ENCODE measurements around the gene EHHADH. TPM values are rescaled to one million over a fixed set of nuclear protein-coding genes. Genes with fewer than 3 reads are reported as not detected.
A peak's percentile ranks its signal among the peaks of the same experiment; 100 is the strongest.
"Not testable (repeated sequence)": the region's sequence is repeated elsewhere in the genome, so short reads cannot be mapped to it uniquely, and the experiment has no call there.

Gene EHHADH
- total RNA-seq = 2.9 and 6.5 TPM in 2 replicates

DNA sequence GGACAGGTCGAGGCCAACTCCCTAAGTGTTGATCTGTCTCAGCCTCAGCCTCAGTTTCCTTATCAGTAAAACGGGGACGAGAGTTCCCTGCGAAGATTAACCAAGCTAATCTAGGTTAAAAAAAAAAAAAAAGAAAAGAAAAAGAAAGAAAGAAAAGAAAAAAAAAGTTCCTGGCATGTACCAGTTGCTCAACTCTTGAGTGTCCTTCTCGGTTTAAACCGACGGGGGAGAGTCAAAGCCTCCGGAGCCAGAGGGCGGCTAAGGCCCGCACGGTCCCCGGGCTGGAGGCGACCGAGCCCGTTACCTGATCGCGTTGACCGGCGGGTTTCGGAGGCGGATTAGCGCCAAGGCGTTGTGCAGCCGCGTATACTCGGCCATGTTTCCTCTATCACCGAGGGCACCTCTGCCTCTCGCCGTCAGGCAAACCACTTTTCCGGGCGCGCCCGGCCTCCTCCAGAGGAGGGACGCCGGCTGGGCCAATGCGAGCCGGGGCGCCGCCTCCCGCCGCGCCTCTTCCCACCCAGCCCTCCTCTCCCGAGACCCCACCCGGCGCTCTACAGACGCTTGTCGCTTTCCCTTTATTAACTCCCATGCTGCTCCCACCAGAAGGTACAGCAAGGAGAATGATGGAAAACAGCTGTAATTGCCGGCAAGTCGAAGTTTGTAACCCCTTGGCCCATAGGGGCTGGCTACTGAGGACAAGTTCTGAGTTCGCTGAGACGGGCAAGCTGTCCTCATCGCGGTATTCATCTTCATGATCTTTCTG, at the start of gene EHHADH:
Gene EHHADH, minus strand, starts transcription at position 405 of the 766 bp plus-strand sequence. Its CDS starts 27 bp downstream, at position 378.
- peak within 1 kb of the TSS; percentile 85 for H3K4me3 ChIP-seq (ENCODE audit: low read depth, low read length)
- DNase-seq (ENCODE audit: low read depth) = peak; percentile 60
- TF ChIP-seq CTCF (IDR thresholded peaks at IDR 0.05; ENCODE audit: insufficient read depth, low read depth, low read length) = no peak

DNA sequence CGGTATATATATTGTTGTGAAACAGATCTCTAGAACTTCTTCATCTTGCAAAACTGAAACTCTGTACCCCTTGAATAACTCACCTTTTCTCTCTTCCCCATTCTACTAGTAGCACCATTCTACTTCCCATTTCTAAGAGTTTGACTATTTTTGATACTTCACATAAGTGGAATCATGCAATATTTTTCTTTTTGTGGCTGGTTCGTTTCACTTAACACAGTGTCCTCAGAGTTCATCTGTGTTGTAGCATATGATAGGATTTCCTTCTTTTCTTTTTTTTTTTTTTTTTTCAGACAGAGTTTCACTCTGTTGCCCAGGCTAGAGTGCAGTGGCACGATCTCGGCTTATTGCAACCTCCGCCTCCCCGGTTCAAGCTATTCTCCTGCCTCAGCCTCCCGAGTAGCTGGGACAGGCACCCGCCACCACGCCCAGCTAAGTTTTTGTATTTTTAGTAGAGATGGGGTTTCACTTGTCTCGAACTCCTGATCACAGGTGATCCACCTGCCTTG, 46.1 kb upstream of the EHHADH start:
- H3K4me3 ChIP-seq (ENCODE audit: low read depth, low read length); DNase-seq (ENCODE audit: low read depth): not testable (repeated sequence)

DNA sequence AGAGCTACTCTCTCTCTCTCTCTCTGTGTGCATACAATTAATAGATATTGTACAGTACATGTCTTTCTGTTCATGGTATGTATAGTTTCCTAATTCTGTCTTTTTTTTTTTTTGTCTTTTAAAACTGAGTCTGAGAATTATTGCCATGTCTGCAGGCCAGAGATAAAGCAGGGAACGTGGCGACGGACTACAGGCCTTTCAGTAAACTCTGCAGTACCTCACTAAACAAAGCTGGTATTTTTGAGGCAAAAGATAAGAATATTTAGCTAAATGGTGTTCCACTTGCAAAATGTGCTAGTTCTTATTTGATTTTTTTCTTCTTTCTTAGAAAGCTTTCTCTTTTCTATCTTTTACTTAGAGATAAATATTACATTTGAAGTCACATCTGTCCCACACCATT, 44.0 kb upstream of the EHHADH start:
- TF ChIP-seq CTCF (IDR thresholded peaks at IDR 0.05; ENCODE audit: insufficient read depth, low read depth, low read length) = no peak
- H3K4me3 ChIP-seq (ENCODE audit: low read depth, low read length) = no peak overlapping the region
- no peak for DNase-seq (ENCODE audit: low read depth)

- DNase-seq (ENCODE audit: low read depth) = no peak
Measured at GRCh38 chr3:185292238-185292637, 38.4 kb upstream of the EHHADH start.

GRCh38 chr3:185290266-185290665, 36.4 kb upstream of the EHHADH start:
- DNase-seq (ENCODE audit: low read depth) = no peak
- no peak for TF ChIP-seq CTCF (IDR thresholded peaks at IDR 0.05; ENCODE audit: insufficient read depth, low read depth, low read length)
- no peak overlapping the region for H3K4me3 ChIP-seq (ENCODE audit: low read depth, low read length)

More at GRCh38 chr3:185292238-185292637, 38.4 kb upstream of the EHHADH start:
- TF ChIP-seq CTCF (IDR thresholded peaks at IDR 0.05; ENCODE audit: insufficient read depth, low read depth, low read length) = no peak
- H3K4me3 ChIP-seq (ENCODE audit: low read depth, low read length) = no peak overlapping the region

DNA sequence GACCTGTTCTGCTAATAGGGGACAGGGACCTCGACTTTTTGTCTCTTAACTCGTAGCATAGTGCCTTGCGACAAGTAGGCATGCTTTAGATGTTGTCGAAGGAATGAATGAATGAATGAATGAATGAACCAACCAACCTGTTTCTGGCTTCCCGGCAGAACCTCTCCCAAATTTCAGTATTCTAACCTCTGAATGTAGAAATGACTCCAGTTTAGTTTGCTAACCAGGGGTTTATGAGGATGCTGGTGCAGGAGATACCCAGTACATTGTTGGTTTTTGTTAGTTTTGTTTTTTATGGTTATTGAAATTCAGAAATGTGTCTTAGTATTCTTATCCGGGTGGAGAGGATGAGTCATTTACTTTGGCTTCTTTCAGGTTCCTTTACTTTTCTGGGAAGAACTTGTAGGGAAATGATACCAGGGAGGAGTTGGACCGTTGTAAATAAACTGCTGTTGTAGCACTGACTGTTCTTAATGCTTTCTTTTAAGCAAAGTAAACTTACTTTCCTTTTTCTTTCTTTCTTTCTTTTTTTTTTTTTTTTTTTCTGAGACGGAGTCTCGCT, 29.6 kb upstream of the EHHADH start:
- DNase-seq (ENCODE audit: low read depth) = no peak

More for the DNA sequence above, 29.6 kb upstream of the EHHADH start:
- no peak for TF ChIP-seq CTCF (IDR thresholded peaks at IDR 0.05; ENCODE audit: insufficient read depth, low read depth, low read length)
- H3K4me3 ChIP-seq (ENCODE audit: low read depth, low read length) = peak overlapping the region; percentile 80
